Transverse colon (tissue), 4 donors: ENCODE results near the gene ZNF28.

ENCODE experiments used
- CTCF ChIP-seq, 5 experiments: fragments of 200-600 bp in 3 of 5; fragments of 450-650 bp in 2 of 5; sonication (generic) in 3 of 5; IDR thresholded peaks; 1 replicate in 2 of 5; 2 replicates in 3 of 5; pipeline ENCODE4 v1.5.1; 2016 to 2017; ENCODE audit warnings: antibody characterized with exemption in 5 of 5, inconsistent platforms in 3 of 5, mild to moderate bottlenecking in 2 of 5, moderate library complexity in 1 of 5
- EP300 ChIP-seq: sonication (generic); formaldehyde crosslinking; IDR thresholded peaks from one replicate; pipeline ENCODE4 v1.6.1; 2017; ENCODE audit warnings: antibody characterized with exemption, low read depth
- POLR2A ChIP-seq: fragments of 450-650 bp; IDR thresholded peaks from one replicate; pipeline ENCODE4 v1.6.1; 2016; ENCODE audit warnings: antibody characterized with exemption, mild to moderate bottlenecking, moderate library complexity
- POLR2AphosphoS5 ChIP-seq, 3 donors: sonication (generic); formaldehyde crosslinking; IDR thresholded peaks; one replicate each; pipeline ENCODE4 v1.6.1; 2016; ENCODE audit warnings: antibody characterized with exemption in 3 of 3

- TF ChIP-seq POLR2A (no peak), CTCF (IDR thresholded peaks at IDR 0.05) (no peak), EP300 (no peak), POLR2AphosphoS5 (IDR thresholded peaks at IDR 0.05) (no peak)
These were observed 4.3 kb upstream of the ZNF28 start for GRCh38 chr19:52825765-52826164.
